Psoas muscle (tissue), 8 donors: ENCODE data around the gene DMAC2. TPM values are rescaled to one million over a fixed set of nuclear protein-coding genes. Genes with fewer than 3 reads are reported as not detected.

Source experiments
- ATAC-seq, 4 donors: fragments of 200-7000 bp; cut with Tn5 transposase; one replicate each; pipeline ENCODE4 v1.9.1; 2020; ENCODE audit warnings: moderate library complexity in 3 of 4, mild to moderate bottlenecking in 2 of 4
- DNase-seq, 2 donors: peaks; one replicate each; pipeline ENCODE4 v3.0.0-alpha.2; 2020
- H3K27ac ChIP-seq: fragments of 200-600 bp; one replicate; pipeline ENCODE4 v1.8.0; 2022
- H3K27me3 ChIP-seq, 3 donors: fragments of 200-600 bp in 1 of 3; one replicate each; pipeline versions ENCODE4 v1.6.1 to v1.8.0; 2013 to 2022; ENCODE audit warnings: low read length in 2 of 3, mild to moderate bottlenecking in 2 of 3, moderate library complexity in 1 of 3; ENCODE audit not compliant: insufficient read depth in 3 of 3
- H3K36me3 ChIP-seq, 2 donors: fragments of 200-600 bp in 1 of 2; one replicate each; pipeline versions ENCODE4 v1.6.1 to v1.8.0; 2013 to 2022; ENCODE audit warnings: low read depth in 1 of 2, mild to moderate bottlenecking in 1 of 2, moderate library complexity in 1 of 2; ENCODE audit not compliant: insufficient read depth in 1 of 2
- H3K4me1 ChIP-seq: fragments of 200-600 bp; one replicate; pipeline ENCODE4 v1.8.0; 2022
- H3K4me3 ChIP-seq: fragments of 200-600 bp; one replicate; pipeline ENCODE4 v1.8.0; 2022; ENCODE audit warnings: mild to moderate bottlenecking
- H3K9me3 ChIP-seq: fragments of 200-600 bp; one replicate; pipeline ENCODE4 v1.8.0; 2022
- WGBS, 3 donors: extraction: QIAGEN DNeasy Blood & Tissue Kit; methylation state at CpG; one replicate each; pipeline versions ENCODE4 v1.1.6 to v1.1.7; 2013; 5-methylcytosine and 5-hydroxymethylcytosine counted together
- intact Hi-C, 2 donors: fragments of 100-400 bp; cut with DNase I; formaldehyde crosslinking; loops; one replicate each; pipeline versions ENCODE4 v1.11.0 to v1.14.2; 2022
- polyA plus RNA-seq, 3 donors: library from polyadenylated mRNA; stranded (reverse); fragments of 200-250 nt; gene quantifications; one replicate each; pipeline ENCODE4 v1.2.3, GENCODE V29; 2013
- total RNA-seq, 4 donors: library from RNA; stranded (reverse); fragmentation: NEBNext Ultra II Directional in 2 of 4; extraction: Animal tissue kit (Norgen Biotek cat#: 25700) in 2 of 4; gene quantifications; one replicate each; pipeline versions ENCODE4 v1.2.1 to v1.2.4, GENCODE V29; 2021 to 2023
- TF ChIP-seq, protein P1 (sequence below): fragments of 200-600 bp; IDR thresholded peaks from one replicate; pipeline ENCODE4 v1.8.0; 2022; ENCODE audit warnings: antibody characterized with exemption
- donor health status: healthy with polysubstance abuse.
- donor health status: DM: no; HTN: no; CAD: no; lungs with moderate emphysema.
- donor health status: Bipolar disorder and iron deficiency.
- donor health status: healthy.
- donor health status: DM: yes; HTN: yes; CAD: no.
- donor health status: DM: no; HTN: no; CAD: no.
- donor health status: DM: no; HTN: no; CAD: no.
- donor health status: DM: yes; HTN: yes; CAD: no.

Gene DMAC2
- total and polyA plus RNA-seq, 7 donors, result 37.6 to 113 (median 68.5) TPM

DNA sequence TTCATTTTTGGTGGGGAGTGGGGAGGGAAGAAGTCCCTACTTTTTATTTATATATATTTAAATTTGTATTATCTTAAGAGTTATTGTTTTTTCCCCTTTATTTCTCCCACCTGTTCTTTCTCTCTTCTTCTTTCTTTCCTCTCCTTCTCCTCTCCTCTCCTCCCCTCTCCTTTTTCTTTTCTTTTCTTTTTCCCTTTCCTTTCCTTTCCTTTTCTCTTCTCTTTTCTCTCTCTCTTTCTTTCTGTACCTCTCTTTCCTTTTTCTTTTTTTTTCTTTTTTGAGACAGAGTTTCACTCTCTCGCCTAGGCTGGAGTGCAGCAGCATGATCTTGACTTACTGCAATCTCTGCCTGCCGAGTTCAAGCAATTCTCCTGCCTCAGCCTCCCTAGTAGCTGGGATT is 40.2 kb downstream of the DMAC2 start:
- TF ChIP-seq, protein P1, sequence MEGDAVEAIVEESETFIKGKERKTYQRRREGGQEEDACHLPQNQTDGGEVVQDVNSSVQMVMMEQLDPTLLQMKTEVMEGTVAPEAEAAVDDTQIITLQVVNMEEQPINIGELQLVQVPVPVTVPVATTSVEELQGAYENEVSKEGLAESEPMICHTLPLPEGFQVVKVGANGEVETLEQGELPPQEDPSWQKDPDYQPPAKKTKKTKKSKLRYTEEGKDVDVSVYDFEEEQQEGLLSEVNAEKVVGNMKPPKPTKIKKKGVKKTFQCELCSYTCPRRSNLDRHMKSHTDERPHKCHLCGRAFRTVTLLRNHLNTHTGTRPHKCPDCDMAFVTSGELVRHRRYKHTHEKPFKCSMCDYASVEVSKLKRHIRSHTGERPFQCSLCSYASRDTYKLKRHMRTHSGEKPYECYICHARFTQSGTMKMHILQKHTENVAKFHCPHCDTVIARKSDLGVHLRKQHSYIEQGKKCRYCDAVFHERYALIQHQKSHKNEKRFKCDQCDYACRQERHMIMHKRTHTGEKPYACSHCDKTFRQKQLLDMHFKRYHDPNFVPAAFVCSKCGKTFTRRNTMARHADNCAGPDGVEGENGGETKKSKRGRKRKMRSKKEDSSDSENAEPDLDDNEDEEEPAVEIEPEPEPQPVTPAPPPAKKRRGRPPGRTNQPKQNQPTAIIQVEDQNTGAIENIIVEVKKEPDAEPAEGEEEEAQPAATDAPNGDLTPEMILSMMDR, result no peak
- intact Hi-C loops, result loop anchor here in 1 of 2 donors (5.0 kb wide), 1 partner anchor 38 kb away; the partner anchor contains the start of gene DMAC2
- no peak overlapping the region for H3K27ac ChIP-seq
- WGBS, 3 donors, result 80 to 92% (median 88%) methylated on average over 2 of the region's 2 CpGs
- H3K36me3 ChIP-seq, result peaks cover 0 to 3% of the 10 kb centered on the region in 2 donors
- DNase-seq (no peak), ATAC-seq (no peak)
- peaks cover 22% of the 10 kb centered on the region for H3K4me1 ChIP-seq
- H3K4me3 ChIP-seq, result no peak overlapping the region
- H3K27me3 ChIP-seq, result no peaks in the 10 kb centered on the region
- no peaks in the 10 kb centered on the region for H3K9me3 ChIP-seq

DNA sequence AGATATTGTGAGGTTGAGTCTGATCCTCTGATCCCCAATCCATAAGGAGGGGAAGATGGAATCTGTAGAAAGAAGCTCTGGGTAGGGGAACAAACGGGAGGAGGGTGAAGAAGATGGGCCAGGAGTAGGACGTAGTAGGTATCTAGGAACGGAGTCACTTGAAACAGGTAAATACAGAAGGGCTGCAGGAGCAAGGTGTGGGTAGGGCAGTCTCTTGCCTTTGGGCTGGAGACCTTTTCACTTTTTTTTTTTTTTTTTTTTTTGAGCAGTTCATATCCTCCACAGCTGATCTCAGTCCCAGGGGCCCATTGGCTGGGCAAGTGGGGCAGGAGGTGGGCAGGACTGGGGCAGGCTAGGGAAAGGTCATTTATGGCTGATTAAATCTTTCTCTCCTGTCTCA is 40.6 kb downstream of the DMAC2 start:
- Histone ChIP-seq H3K9me3 (no peaks in the 10 kb centered on the region), H3K36me3 (peaks cover 0 to 3% of the 10 kb centered on the region in 2 donors), H3K27ac (no peak overlapping the region), H3K4me3 (peak overlapping the region; percentile 89), H3K27me3 (no peaks in the 10 kb centered on the region), H3K4me1 (peaks cover 22% of the 10 kb centered on the region)
- intact Hi-C loops, result loop anchor here in 1 of 2 donors (5.0 kb wide), 1 partner anchor 38 kb away; the partner anchor contains the start of gene DMAC2
- TF ChIP-seq, protein P1, result no peak
- DNase-seq, result no peak
- no peak for ATAC-seq
- WGBS, 3 donors, result 68 to 82% (median 74%) methylated on average over 3 of the region's 3 CpGs

DNA sequence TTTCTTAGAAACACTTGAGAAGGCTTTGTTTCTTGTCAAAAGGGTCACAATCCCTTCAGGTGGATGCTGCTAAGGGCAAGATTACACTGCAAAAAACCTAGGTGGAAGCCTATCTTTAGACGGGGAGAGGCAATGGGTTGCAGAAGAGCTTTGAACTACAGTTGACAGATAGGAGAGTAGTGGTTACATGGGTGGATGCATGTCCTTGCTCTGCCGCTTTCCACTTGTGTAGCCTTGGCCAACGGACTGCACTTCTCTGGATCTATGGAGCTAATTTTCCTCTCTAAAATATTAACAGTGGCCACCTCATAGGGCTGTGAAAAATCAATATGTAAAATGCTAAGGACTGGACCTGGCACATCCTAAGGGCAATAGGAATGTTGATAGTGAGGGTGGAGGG is 41.1 kb downstream of the DMAC2 start:
- intact Hi-C loops, result loop anchor here in 1 of 2 donors (5.0 kb wide), 1 partner anchor 39 kb away; the partner anchor contains the start of gene DMAC2
- ATAC-seq, result no peak
- Histone ChIP-seq H3K27ac (peak overlapping the region; percentile 93), H3K36me3 (peaks cover 0 to 3% of the 10 kb centered on the region in 2 donors), H3K4me1 (peaks cover 18% of the 10 kb centered on the region), H3K27me3 (no peaks in the 10 kb centered on the region), H3K4me3 (peak overlapping the region; percentile 89), H3K9me3 (no peaks in the 10 kb centered on the region)
- no peak for DNase-seq
- TF ChIP-seq, protein P1, result no peak
- WGBS, 3 donors, result 32 to 46% (median 42%) methylated on average over 3 of the region's 3 CpGs

DNA sequence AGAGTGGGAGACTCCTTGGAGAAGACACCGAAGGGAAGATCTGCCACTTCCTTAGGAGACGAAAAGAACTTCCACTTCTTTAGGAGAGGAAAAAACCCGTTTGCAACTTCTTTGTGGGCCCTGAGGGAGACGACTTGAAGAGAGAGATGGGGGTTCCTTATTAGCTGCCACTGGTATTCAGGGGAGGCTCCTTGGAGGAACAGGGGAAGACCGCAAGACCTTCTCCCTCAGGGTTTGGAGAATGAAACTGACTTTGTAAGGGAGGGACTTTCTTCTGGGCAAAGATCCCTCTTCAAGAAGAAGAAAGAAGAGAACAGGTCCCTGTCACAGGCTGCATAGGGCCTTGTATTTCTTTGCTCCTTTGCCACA is 41.7 kb downstream of the DMAC2 start:
- Histone ChIP-seq H3K27ac (peak overlapping the region; percentile 93), H3K27me3 (no peaks in the 10 kb centered on the region), H3K36me3 (peaks cover 0 to 7% of the 10 kb centered on the region in 2 donors), H3K4me3 (peak overlapping the region; percentile 89), H3K4me1 (peaks cover 13% of the 10 kb centered on the region), H3K9me3 (no peaks in the 10 kb centered on the region)
- TF ChIP-seq, protein P1, result no peak
- DNase-seq (no peak), ATAC-seq (no peak)
- intact Hi-C loops, result loop anchor here in 1 of 2 donors (5.0 kb wide), 1 partner anchor 39 kb away; the partner anchor contains the start of gene DMAC2
- WGBS, 3 donors, result 0% methylated on average over 5 of the region's 5 CpGs
